Measurements from ENCODE around the gene EEFSEC. TPM values are rescaled to one million over a fixed set of nuclear protein-coding genes. Genes with fewer than 3 reads are reported as not detected.

EEFSEC gene
- total RNA-seq, 1 experiment from 2014 or later = 9.5 TPM

- H3K9me3 Mint-ChIP-seq = no peaks in the 10 kb centered on the region; a peak in 1 of 5 replicates
- H4K91ac ChIP-seq (ENCODE audit: insufficient read length, low read depth, low read length) = no peak overlapping the region
- H3K23ac ChIP-seq (ENCODE audit: insufficient read length, low read depth, low read length) = no peak overlapping the region
- no peak for TF ChIP-seq CTCF (conservative IDR thresholded peaks at IDR 0.05)
- no peaks in the 10 kb centered on the region for H3K79me2 ChIP-seq (ENCODE audit: insufficient read depth, low read length)
- H3K79me1 ChIP-seq (ENCODE audit: insufficient read depth, low read depth, low read length, poor library complexity, severe bottlenecking) = no peaks in the 10 kb centered on the region
- no peak for DNase-seq
- no peak overlapping the region for H2BK12ac ChIP-seq (ENCODE audit: insufficient read length, low read depth, low read length)
- no peaks in the 10 kb centered on the region; the same call in 1 of the 2 replicates for H3K4me1 ChIP-seq (ENCODE audit: insufficient read depth, low read length)
- H3K4me2 ChIP-seq (ENCODE audit: insufficient read depth, insufficient read length, low read length) = no peak overlapping the region
- H2BK15ac ChIP-seq (ENCODE audit: low read depth, low read length) = no peak overlapping the region
- no peak overlapping the region for H3T11ph ChIP-seq (ENCODE audit: low read length)
- no peak overlapping the region for H2BK120ac ChIP-seq (ENCODE audit: low read depth, low read length, poor library complexity, severe bottlenecking)
- H2BK20ac ChIP-seq (ENCODE audit: low read depth, low read length, poor library complexity, severe bottlenecking) = no peak overlapping the region
- no peaks in the 10 kb centered on the region for H3K27me3 ChIP-seq (ENCODE audit: insufficient read depth, low read length)
- no peak overlapping the region for H3K14ac ChIP-seq (ENCODE audit: insufficient read depth, low read length)
- H3K56ac ChIP-seq (ENCODE audit: insufficient read length, low read depth, low read length) = no peak overlapping the region
- H3K36me3 Mint-ChIP-seq (ENCODE audit: insufficient read depth in 1 of 3, low read depth in 3 of 3) = peaks cover 0 to 2% (median 0%) of the 10 kb centered on the region in 3 experiments; a peak in 1 of 7 replicates
- H3K27ac Mint-ChIP-seq = no peak overlapping the region
- no peak overlapping the region for H2BK5ac ChIP-seq (ENCODE audit: insufficient read length, low read length)
- no CpG with 5 or more reads among the region's 29 CpGs for WGBS (ENCODE audit: extremely low coverage, insufficient read length, low lambda C conversion rate)
- H3K4me1 Mint-ChIP-seq = peaks cover 16 to 47% of the 10 kb centered on the region in 2 experiments
- H4K8ac ChIP-seq (replicated peaks; ENCODE audit: insufficient read length, low read depth, low read length) = no peak overlapping the region
- H3K9ac ChIP-seq (ENCODE audit: extremely low read depth, insufficient read length, low read length) = no peak overlapping the region
- H3K27ac ChIP-seq (ENCODE audit: insufficient read length, low read depth, low read length) = no peak overlapping the region
- H4K5ac ChIP-seq (ENCODE audit: insufficient read length, low read depth, low read length) = no peak overlapping the region
- no peak overlapping the region for H3K4me3 Mint-ChIP-seq
- H3K4ac ChIP-seq (ENCODE audit: low read depth, low read length) = no peak overlapping the region
- no peak overlapping the region for H2AFZ ChIP-seq (ENCODE audit: low read length)
- no peak overlapping the region for H2AK5ac ChIP-seq (ENCODE audit: insufficient read length, low read length)
- H4K20me1 ChIP-seq (ENCODE audit: control insufficient read depth, insufficient read depth, insufficient read length) = no peaks in the 10 kb centered on the region
- H3K23me2 ChIP-seq (ENCODE audit: insufficient read length, low read depth, low read length, poor library complexity, severe bottlenecking) = no peaks in the 10 kb centered on the region
- no peak overlapping the region for H3K18ac ChIP-seq (ENCODE audit: insufficient read length, low read depth, low read length)
- H3K9me3 ChIP-seq (ENCODE audit: control insufficient read depth, low read depth, low read length) = no peaks in the 10 kb centered on the region
- peaks cover 1% of the 10 kb centered on the region for H3K27me3 Mint-ChIP-seq (ENCODE audit: low read depth)
Observed at GRCh38 chr3:128410669-128411573, 257.6 kb downstream of the EEFSEC start.
